GM21515 (cell line): ENCODE measurements around the gene TEAD1.

Experiments
- ATAC-seq: cut with Tn5 transposase; IDR thresholded peaks from one replicate; pipeline ENCODE4 v1.9.1; 2021; ENCODE audit not compliant: unreplicated experiment

TEAD1 gene

DNA sequence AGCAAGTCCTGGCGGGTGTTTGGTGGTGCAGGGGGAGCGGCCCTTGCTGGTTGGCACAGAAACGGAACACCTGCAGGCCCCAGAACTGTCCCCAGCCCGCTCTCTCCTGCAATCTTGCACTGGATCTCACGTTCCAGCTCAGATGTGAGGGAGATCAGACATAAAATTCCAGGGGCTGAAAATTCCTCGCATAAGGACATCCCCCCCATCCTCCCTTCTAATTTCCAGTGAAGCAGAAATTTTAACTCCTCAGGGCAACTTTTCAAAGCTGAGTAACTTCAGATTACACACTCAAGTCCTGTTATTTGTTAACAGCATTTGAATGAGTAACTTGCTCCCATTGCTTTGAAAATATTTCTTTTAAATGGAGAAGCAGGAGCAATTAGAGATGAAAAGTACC lies 294.6 kb downstream of the TEAD1 start:
- no peak for ATAC-seq

DNA sequence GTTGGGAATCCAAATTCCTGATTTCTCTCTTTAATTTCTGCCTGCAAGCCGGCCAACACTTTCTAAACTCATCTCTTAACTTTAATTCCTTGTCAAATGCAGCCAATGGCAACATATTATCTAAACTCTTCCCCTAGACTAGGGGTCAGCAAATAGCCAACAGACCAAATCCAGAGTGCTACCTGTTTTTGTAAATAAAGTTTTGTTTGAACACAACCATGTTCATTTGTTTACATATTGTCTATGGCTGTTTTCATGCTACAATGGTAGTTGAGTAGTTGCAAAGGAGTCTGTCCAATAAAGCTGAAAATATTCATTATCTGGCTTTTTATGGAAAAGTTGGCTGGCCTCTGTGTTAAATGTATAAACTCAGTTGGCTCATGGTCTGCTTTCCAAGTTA lies 297.7 kb downstream of the TEAD1 start:
- ATAC-seq, result no peak

DNA sequence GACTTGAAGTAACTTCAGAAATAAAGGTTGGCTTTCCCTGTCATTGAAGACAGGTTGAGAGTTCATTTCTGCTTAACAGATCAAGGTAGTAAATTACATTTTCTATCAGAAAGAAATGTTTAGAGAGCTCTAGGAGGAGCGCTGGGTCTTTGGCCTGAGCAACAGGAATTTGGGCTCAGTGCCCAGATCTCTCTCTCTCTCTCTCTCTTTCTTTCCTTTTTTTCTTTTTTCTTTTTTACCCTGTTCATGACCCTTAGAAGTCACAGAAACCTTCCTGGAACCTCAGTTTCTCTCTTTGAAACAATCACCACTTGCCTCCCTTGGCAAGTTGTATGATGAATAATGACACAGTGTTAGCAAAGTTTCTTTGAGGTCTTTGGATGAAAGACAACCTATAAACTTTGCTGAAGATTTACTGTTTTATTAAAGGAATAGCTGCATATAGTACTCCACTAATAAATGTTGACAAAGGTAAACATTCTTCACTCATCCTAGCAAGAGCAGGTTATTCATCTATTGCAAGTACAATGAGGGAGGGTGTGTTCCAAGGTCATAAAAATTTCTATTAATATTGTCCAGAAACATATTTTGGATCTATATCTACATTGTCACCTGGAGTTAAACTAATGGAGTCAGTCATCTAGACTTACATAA lies 299.4 kb downstream of the TEAD1 start:
- ATAC-seq, result no peak

DNA sequence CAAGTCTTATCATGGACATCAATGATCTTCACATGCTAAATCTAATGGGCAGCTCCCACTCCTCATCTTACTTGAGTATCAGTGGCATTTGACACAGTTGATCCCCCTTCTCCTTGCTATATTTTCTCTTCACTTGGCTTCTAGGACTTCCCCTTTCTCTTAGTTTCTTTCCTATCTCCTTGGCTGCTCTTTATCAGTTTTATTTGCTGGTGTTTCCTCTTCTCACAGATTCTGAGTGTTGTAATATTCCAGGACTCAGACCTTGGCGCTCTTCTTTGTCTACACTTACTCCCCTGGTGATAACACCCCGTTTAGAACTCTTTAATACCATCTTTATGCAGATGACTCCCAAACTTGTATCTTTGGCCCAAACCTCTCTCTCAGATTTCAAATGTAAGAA lies 301.0 kb downstream of the TEAD1 start:
- no peak for ATAC-seq

DNA sequence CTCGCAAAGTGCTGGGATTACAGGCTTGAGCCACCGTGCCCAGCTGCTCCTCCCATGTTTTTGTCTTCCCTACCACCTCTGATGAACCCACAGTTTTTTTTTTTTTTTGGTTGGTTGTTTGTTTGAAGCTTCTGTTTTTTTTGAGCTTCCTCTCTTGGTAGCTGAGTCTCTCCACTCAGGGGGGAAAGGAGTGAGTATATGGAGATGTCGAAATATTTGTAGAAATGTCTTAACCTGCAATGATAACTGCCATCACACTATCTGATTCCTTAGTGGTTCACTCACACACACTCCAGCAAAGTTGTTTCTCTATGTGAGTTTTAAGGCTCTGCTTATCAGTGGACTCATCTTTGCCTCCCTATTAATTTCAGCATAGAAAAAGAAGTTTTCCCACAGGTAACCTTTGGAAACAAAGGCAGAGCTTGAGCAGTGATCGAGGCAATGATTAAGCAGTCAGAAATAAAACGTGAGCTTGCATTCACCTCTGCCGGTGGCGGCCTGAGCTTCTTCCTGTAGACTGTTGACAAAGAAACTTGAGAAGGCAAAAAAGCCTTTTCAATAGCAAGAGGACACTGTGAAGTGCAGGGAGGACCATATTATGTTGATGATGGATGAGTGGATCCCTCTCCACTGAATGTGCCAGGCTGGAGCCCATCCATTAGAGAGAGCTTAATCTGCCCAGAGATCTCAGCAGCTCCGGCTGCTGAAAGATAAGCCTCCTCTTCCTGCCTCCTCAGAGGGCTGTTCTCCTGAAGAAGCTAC lies 305.9 kb downstream of the TEAD1 start:
- no peak for ATAC-seq

DNA sequence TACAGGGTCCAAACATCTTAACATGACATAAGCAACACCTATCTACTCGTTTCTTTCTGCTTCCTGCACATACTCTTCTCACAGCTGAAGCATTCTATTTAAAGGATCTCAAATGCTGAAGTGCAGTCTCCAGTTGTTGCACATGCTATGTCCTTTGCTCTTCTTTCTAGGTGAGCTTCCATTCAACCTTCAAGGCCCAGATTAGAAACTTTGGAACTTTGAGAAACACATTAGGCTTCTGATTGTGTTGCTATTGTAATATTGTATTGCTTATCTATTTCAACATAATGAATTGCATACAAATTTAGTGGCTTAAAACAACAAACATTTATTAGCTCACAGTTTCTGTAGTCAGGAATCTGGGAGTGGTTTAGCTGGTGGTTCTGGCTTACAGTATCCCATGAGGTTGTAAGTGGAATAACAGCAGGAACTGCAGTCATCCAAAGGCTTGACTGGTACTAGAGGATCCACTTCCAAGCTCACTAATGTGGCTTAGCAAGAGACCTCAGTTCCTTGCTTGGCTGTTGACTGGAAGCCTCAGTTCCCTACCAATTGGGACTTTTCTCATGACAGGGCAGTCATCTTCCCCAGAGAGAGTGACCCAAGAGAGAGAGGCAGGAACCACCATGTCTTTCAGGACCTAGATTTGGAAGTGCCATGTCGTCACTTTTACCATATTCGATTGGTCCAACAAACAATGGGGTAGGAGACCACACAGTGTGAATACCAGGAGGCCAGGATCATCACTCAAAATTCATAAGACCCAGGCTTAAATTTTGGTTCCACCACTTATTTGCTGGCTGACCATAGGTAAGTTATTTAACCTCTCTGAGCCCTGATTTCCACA lies 307.7 kb downstream of the TEAD1 start:
- no peak for ATAC-seq

DNA sequence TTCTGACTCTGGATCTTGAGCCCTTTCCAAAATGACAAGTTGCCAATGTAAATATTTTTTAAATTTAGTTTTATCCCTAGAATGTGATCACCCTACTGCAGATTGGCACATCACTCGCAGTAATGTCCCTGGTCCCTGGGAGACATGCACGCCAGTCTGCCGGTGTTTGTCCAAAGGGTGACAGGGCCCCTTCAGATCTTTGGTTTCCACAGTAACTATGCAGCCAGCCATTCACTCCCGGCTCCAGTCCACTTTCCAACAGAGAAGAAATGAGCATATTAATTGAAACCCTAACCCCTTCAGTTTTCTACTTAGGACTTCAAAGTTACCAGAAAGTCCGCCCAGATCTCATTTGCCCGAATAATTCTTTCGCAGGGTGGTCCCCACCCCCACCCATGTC lies 309.1 kb downstream of the TEAD1 start:
- ATAC-seq, result no peak

DNA sequence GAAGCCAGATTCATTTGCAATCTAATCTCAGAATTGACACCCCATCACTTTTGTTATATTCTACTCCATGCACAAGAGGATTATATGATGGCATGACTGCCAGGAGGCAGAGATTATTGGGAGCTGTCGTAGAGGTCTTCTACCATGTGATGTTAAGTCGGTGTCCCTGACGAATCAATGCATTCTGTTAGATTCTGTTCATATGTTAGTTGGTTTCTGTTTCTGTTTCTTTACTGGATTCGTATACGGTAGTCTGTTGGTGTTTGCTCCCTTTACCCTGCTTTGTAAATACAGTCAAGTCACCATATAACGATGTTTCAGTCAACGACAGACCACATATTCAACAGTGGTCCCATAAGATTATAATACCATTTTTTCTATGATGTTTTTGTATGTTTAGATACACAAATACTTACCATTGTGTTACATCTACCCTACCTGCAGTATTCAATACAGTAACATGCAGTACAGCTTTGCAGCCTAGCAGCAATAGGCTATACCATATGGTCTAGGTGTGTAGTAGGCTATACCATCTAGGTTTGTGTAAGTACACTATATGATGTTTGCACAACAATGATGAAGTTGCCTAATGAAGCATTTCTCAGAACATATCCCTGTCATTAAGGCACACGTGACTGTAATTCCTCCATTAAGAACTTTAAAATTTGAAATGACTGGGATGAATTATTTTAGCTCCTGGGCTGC lies 312.1 kb downstream of the TEAD1 start:
- no peak for ATAC-seq

DNA sequence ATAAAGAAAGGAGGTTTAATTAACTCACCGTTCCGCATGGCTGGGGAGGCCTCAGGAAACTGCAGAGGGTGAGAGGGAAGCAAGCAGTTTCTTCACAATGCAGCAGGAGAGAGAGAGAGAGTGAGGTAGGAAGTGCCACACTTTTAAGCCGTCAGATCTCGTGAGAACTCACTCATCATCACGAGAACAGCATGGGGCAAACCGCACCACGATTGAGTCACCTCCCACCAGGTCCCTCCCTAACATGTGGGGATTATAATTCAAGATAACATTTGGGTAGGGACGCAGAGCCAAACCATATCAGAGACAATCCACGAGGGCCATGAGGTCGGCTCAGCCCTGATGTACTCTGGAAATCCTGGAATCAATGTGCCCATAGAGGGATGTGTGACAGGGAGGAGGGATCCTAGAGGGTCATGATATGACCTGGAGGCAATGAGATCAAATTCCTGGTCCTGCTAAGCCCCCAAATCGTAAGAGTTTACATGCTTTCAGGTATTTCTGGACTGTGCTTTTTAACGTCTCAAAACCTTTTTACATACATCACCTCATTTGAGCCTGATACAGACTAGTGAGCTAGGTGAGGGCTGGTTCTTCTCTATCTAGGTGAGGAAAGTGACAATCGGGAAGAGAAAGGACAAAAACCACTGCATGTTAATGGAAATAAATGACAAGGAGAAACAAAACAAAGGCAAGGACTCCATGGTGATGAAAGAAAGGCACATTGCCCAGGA lies 315.4 kb downstream of the TEAD1 start:
- ATAC-seq, result no peak

DNA sequence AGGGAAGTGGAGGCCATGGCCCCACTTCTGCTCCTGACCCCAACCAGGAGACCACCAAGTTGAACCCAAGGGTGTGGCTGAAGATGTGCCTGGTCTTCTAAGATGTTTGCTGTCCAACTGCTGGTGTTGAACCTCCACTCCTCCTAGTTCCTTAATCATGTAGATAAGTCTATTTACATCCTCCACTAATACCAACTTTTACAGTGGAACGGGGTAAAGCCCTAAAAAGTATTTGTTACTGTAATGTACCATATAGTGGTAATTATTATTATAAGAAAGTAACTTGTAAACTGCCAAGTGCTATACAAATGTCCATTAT lies 315.9 kb downstream of the TEAD1 start:
- ATAC-seq, result no peak

DNA sequence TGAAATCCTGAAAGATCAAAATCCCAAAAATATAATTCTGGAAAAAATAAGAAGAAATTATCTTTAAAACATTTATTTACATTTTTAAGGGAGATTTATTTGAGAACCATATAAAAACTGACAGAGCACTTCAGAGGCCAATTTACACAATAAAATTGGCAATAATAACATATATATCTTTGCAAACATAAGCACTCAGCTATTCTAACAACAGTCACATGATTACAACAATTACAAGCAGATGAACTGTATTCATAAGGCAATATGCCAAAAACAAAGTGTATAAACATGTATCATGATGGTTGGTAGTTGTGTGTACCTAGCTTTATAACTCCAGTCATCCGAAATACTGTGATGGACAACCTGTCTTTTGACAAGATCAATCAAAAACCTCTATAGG lies 317.2 kb downstream of the TEAD1 start:
- no peak for ATAC-seq

DNA sequence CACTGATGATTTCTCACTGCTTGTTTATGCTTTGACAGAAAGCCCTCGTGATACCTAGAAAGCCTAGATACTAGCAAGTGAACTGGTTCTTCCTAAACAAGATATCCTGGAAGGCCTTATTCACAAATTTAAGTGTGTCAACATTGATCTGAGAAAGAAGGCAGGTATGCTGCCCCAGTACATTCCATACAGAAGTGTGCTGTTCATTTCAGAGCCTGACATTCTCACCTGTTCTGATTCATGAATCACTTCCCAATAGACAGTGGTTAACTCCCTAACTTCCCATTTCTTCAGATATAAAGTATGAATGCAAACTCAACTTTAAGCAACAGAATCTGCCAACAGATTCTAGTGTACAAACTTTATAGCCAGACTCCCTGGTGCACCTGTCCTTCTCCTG lies 319.4 kb downstream of the TEAD1 start:
- no peak for ATAC-seq
